ENCODE measurements around the gene OR10A5.
"Not testable (repeated sequence)": the region's sequence is repeated elsewhere in the genome, so short reads cannot be mapped to it uniquely, and the experiment has no call there.

The OR10A5 gene

GRCh38 chr11:6876325-6876724 is 30.8 kb downstream of the OR10A5 start, which contains the start of gene OR10A4:
Gene OR10A4, plus strand, starts transcription at chr11:6876625. Its CDS starts 23 bp downstream, at chr11:6876648.
- H3K36me3 ChIP-seq (ENCODE audit: control insufficient read depth, low read depth, low read length): no peaks in the 10 kb centered on the region
- no peak within 1 kb of the TSS for H3K4me3 ChIP-seq (ENCODE audit: low read length)
- no peaks in the 10 kb centered on the region for H3K4me1 ChIP-seq (ENCODE audit: control insufficient read depth, low read depth, low read length)
- no peak within 1 kb of the TSS for H3K9ac ChIP-seq (ENCODE audit: low read length)
- no peaks in the 10 kb centered on the region for H3K9me3 ChIP-seq (ENCODE audit: control insufficient read depth, low read depth, low read length)
- H3K27me3 ChIP-seq (ENCODE audit: control insufficient read depth, insufficient read depth, low read length): no peaks in the 10 kb centered on the region
- H3K27ac ChIP-seq (ENCODE audit: low read length): no peak within 1 kb of the TSS

- H3K27me3 ChIP-seq (ENCODE audit: control insufficient read depth, insufficient read depth, low read length): no peaks in the 10 kb centered on the region
- H3K4me1 ChIP-seq (ENCODE audit: control insufficient read depth, low read depth, low read length): no peaks in the 10 kb centered on the region
- H3K4me3 ChIP-seq (ENCODE audit: low read length): no peak overlapping the region
- no peaks in the 10 kb centered on the region for H3K36me3 ChIP-seq (ENCODE audit: control insufficient read depth, low read depth, low read length)
- no peaks in the 10 kb centered on the region for H3K9me3 ChIP-seq (ENCODE audit: control insufficient read depth, low read depth, low read length)
- H3K9ac ChIP-seq (ENCODE audit: low read length): no peak overlapping the region
- no peak overlapping the region for H3K27ac ChIP-seq (ENCODE audit: low read length)
Measured at GRCh38 chr11:6876914-6877313, 31.4 kb downstream of the OR10A5 start.

GRCh38 chr11:6882751-6883150 is 37.3 kb downstream of the OR10A5 start:
- no peaks in the 10 kb centered on the region for H3K9me3 ChIP-seq (ENCODE audit: control insufficient read depth, low read depth, low read length)
- H3K9ac ChIP-seq (ENCODE audit: low read length): no peak overlapping the region
- no peak overlapping the region for H3K4me3 ChIP-seq (ENCODE audit: low read length)
- no peaks in the 10 kb centered on the region for H3K4me1 ChIP-seq (ENCODE audit: control insufficient read depth, low read depth, low read length)
- H3K27me3 ChIP-seq (ENCODE audit: control insufficient read depth, insufficient read depth, low read length): no peaks in the 10 kb centered on the region
- no peaks in the 10 kb centered on the region for H3K36me3 ChIP-seq (ENCODE audit: control insufficient read depth, low read depth, low read length)
- H3K27ac ChIP-seq (ENCODE audit: low read length): no peak overlapping the region

- H3K27ac ChIP-seq (ENCODE audit: low read length); H3K9ac ChIP-seq (ENCODE audit: low read length); H3K9me3 ChIP-seq (ENCODE audit: control insufficient read depth, low read depth, low read length); H3K27me3 ChIP-seq (ENCODE audit: control insufficient read depth, insufficient read depth, low read length); H3K4me1 ChIP-seq (ENCODE audit: control insufficient read depth, low read depth, low read length); H3K4me3 ChIP-seq (ENCODE audit: low read length); H3K36me3 ChIP-seq (ENCODE audit: control insufficient read depth, low read depth, low read length): not testable (repeated sequence)
Measured at GRCh38 chr11:6887711-6888110, 42.2 kb downstream of the OR10A5 start.

- Histone ChIP-seq H3K27me3 (ENCODE audit: control insufficient read depth, insufficient read depth, low read length) (no peaks in the 10 kb centered on the region), H3K27ac (ENCODE audit: low read length) (no peak overlapping the region), H3K9ac (ENCODE audit: low read length) (no peak overlapping the region), H3K4me3 (ENCODE audit: low read length) (no peak overlapping the region), H3K4me1 (ENCODE audit: control insufficient read depth, low read depth, low read length) (no peaks in the 10 kb centered on the region), H3K36me3 (ENCODE audit: control insufficient read depth, low read depth, low read length) (no peaks in the 10 kb centered on the region), H3K9me3 (ENCODE audit: control insufficient read depth, low read depth, low read length) (no peaks in the 10 kb centered on the region)
Measured at GRCh38 chr11:6888830-6889229, 43.3 kb downstream of the OR10A5 start.

- Histone ChIP-seq H3K4me3 (ENCODE audit: low read length) (no peak overlapping the region), H3K36me3 (ENCODE audit: control insufficient read depth, low read depth, low read length) (no peaks in the 10 kb centered on the region), H3K9ac (ENCODE audit: low read length) (no peak overlapping the region), H3K27me3 (ENCODE audit: control insufficient read depth, insufficient read depth, low read length) (no peaks in the 10 kb centered on the region), H3K4me1 (ENCODE audit: control insufficient read depth, low read depth, low read length) (no peaks in the 10 kb centered on the region), H3K9me3 (ENCODE audit: control insufficient read depth, low read depth, low read length) (no peaks in the 10 kb centered on the region), H3K27ac (ENCODE audit: low read length) (no peak overlapping the region)
Measured at GRCh38 chr11:6889835-6890234, 44.4 kb downstream of the OR10A5 start.

- no peak within 1 kb of the TSS for H3K27ac ChIP-seq (ENCODE audit: low read length)
- no peaks in the 10 kb centered on the region for H3K4me1 ChIP-seq (ENCODE audit: control insufficient read depth, low read depth, low read length)
- H3K9me3 ChIP-seq (ENCODE audit: control insufficient read depth, low read depth, low read length): no peaks in the 10 kb centered on the region
- no peak within 1 kb of the TSS for H3K4me3 ChIP-seq (ENCODE audit: low read length)
- H3K27me3 ChIP-seq (ENCODE audit: control insufficient read depth, insufficient read depth, low read length): no peaks in the 10 kb centered on the region
- no peak within 1 kb of the TSS for H3K9ac ChIP-seq (ENCODE audit: low read length)
- H3K36me3 ChIP-seq (ENCODE audit: control insufficient read depth, low read depth, low read length): no peaks in the 10 kb centered on the region
Measured at GRCh38 chr11:6892400-6892799, 46.9 kb downstream of the OR10A5 start, which contains the start of gene OR2D2. Gene OR2D2, minus strand, starts transcription at chr11:6892500. Its CDS starts 0 bp downstream, at chr11:6892500.

GRCh38 chr11:6894097-6894496 is 48.6 kb downstream of the OR10A5 start:
- Histone ChIP-seq H3K27ac (ENCODE audit: low read length) (no peak overlapping the region), H3K4me1 (ENCODE audit: control insufficient read depth, low read depth, low read length) (no peaks in the 10 kb centered on the region), H3K4me3 (ENCODE audit: low read length) (no peak overlapping the region), H3K36me3 (ENCODE audit: control insufficient read depth, low read depth, low read length) (no peaks in the 10 kb centered on the region), H3K27me3 (ENCODE audit: control insufficient read depth, insufficient read depth, low read length) (no peaks in the 10 kb centered on the region), H3K9ac (ENCODE audit: low read length) (no peak overlapping the region), H3K9me3 (ENCODE audit: control insufficient read depth, low read depth, low read length) (no peaks in the 10 kb centered on the region)

GRCh38 chr11:6895010-6895409 is 49.5 kb downstream of the OR10A5 start:
- Histone ChIP-seq H3K9ac (ENCODE audit: low read length) (no peak overlapping the region), H3K4me1 (ENCODE audit: control insufficient read depth, low read depth, low read length) (no peaks in the 10 kb centered on the region), H3K4me3 (ENCODE audit: low read length) (no peak overlapping the region), H3K27me3 (ENCODE audit: control insufficient read depth, insufficient read depth, low read length) (no peaks in the 10 kb centered on the region), H3K9me3 (ENCODE audit: control insufficient read depth, low read depth, low read length) (no peaks in the 10 kb centered on the region), H3K27ac (ENCODE audit: low read length) (no peak overlapping the region), H3K36me3 (ENCODE audit: control insufficient read depth, low read depth, low read length) (no peaks in the 10 kb centered on the region)

Measured in iPS-18a (cell line).